GM19099 (cell line): ENCODE results near the gene PHOSPHO1.
A peak's percentile ranks its signal among the peaks of the same experiment; 100 is the strongest.

Experiments used
- POLR2A ChIP-seq: IDR thresholded peaks from 3 replicates; pipeline ENCODE4 v1.6.1; 2011; ENCODE audit warnings: low read depth; ENCODE audit not compliant: insufficient read length; ENCODE audit errors: extremely low read depth

PHOSPHO1 gene

GRCh38 chr17:49227436-49228261 lies 2.9 kb downstream of the PHOSPHO1 start:
- TF ChIP-seq POLR2A, result no peak

- TF ChIP-seq POLR2A, result no peak
Measured at GRCh38 chr17:49226771-49227435, 3.7 kb downstream of the PHOSPHO1 start.

GRCh38 chr17:49225554-49226236 lies 4.9 kb downstream of the PHOSPHO1 start:
- TF ChIP-seq POLR2A, result no peak

- peak; percentile 5 for TF ChIP-seq POLR2A
Measured at GRCh38 chr17:49224997-49225337, 5.6 kb downstream of the PHOSPHO1 start.

- peak; percentile 18 for TF ChIP-seq POLR2A
Measured at GRCh38 chr17:49224198-49224996, 6.2 kb downstream of the PHOSPHO1 start.

GRCh38 chr17:49223517-49224197 lies 6.9 kb downstream of the PHOSPHO1 start:
- no peak for TF ChIP-seq POLR2A

GRCh38 chr17:49223168-49223516 lies 7.4 kb downstream of the PHOSPHO1 start:
- no peak for TF ChIP-seq POLR2A

GRCh38 chr17:49219987-49220386 lies 10.6 kb downstream of the PHOSPHO1 start:
- TF ChIP-seq POLR2A, result no peak

- TF ChIP-seq POLR2A, result no peak
Measured at GRCh38 chr17:49218941-49219913, 11.4 kb downstream of the PHOSPHO1 start.

GRCh38 chr17:49217651-49218413 lies 12.8 kb downstream of the PHOSPHO1 start:
- TF ChIP-seq POLR2A, result peak; percentile 13

GRCh38 chr17:49216953-49217650 lies 13.5 kb downstream of the PHOSPHO1 start:
- no peak for TF ChIP-seq POLR2A

GRCh38 chr17:49216482-49216881 lies 14.1 kb downstream of the PHOSPHO1 start:
- no peak for TF ChIP-seq POLR2A
